HepG2 (cell line): ENCODE results near the gene FNDC3B. TPM values are rescaled to one million over a fixed set of nuclear protein-coding genes. Genes with fewer than 3 reads are reported as not detected.

Experiments
- ATAC-seq: fragments of 200-7000 bp; cut with Tn5 transposase; 3 replicates; pipeline ENCODE4 v1.9.1; 2020; ENCODE audit warnings: mild to moderate bottlenecking, moderate library complexity
- BruUV-seq: library from RNA; stranded (reverse); fragments of 400-500 nt; replicated peaks from 2 replicates; lab custom pipeline; 2021; lab: Mats Ljungman, UMichigan
- CTCF ChIA-PET: fragments of 300-600 bp; formaldehyde crosslinking; extraction: SDS; loops from one replicate; lab custom pipeline; 2021; ENCODE audit warnings: low total read pairs, inconsistent platforms, low intra/inter-chr PET ratio; lab: Yijun Ruan, JAX
- POLR2A ChIA-PET: fragments of 350-600 bp; sonication (Branson Sonifier 250); formaldehyde crosslinking; loops from one replicate; lab custom pipeline; 2020; ENCODE audit warnings: antibody characterized with exemption, inconsistent platforms; lab: Yijun Ruan, JAX
- DNase-seq: peaks from one replicate; pipeline ENCODE4 v3.0.0-alpha.2; 2015; ENCODE audit warnings: low spot score
- FAIRE-seq: peaks from 3 replicates; lab custom pipeline; 2011; peaks lifted over from hg19 to GRCh38; lab: Jason Lieb, UNC
- H2AFZ ChIP-seq: one replicate; pipeline ENCODE4 v1.6.1; 2011; ENCODE audit warnings: low read length, inconsistent platforms
- H3K27ac ChIP-seq: fragments of 300-600 bp; 3 replicates; pipeline ENCODE4 v1.8.0; 2011; ENCODE audit warnings: mixed run types, mild to moderate bottlenecking, mixed read lengths, low read length, inconsistent platforms; ENCODE audit not compliant: insufficient read depth; ENCODE audit errors: extremely low read length
- H3K27me3 ChIP-seq, 2 experiments: fragments of 200-600 bp in 1 of 2; 2 replicates in 1 of 2; 3 replicates in 1 of 2; pipeline versions ENCODE4 v1.6.0 to v1.8.0; 2011; ENCODE audit warnings: low read length in 2 of 2, mild to moderate bottlenecking in 2 of 2, moderate library complexity in 2 of 2, inconsistent platforms in 1 of 2; ENCODE audit not compliant: insufficient read depth in 2 of 2, control insufficient read depth in 1 of 2
- H3K36me3 ChIP-seq, 2 experiments: fragments of 200-600 bp in 1 of 2; replicated peaks in 1 of 2; 2 replicates in 1 of 2; 3 replicates in 1 of 2; pipeline versions ENCODE4 v1.5.1 to v1.8.0; 2011; ENCODE audit warnings: low read length in 2 of 2, inconsistent platforms in 1 of 2; ENCODE audit not compliant: insufficient read depth in 2 of 2, control insufficient read depth in 1 of 2
- H3K4me1 ChIP-seq: 2 replicates; pipeline ENCODE4 v1.5.1; 2012; ENCODE audit warnings: low read length, inconsistent platforms; ENCODE audit not compliant: insufficient read depth
- H3K4me2 ChIP-seq: 2 replicates; pipeline ENCODE4 v1.6.0; 2011; ENCODE audit warnings: low read depth, low read length, inconsistent platforms
- H3K4me3 ChIP-seq, 3 experiments: fragments of 200-600 bp in 1 of 3; sonication (generic), shearing (Covaris generic) in 1 of 3; replicated peaks in 1 of 3; 2 replicates each; pipeline ENCODE4 v1.5.1; 2011 to 2016; ENCODE audit warnings: low read length in 3 of 3, inconsistent platforms in 2 of 3, low read depth in 2 of 3, mild to moderate bottlenecking in 2 of 3, control low read depth in 1 of 3, mixed read lengths in 1 of 3; ENCODE audit not compliant: insufficient read depth in 1 of 3
- H3K79me2 ChIP-seq: one replicate; pipeline ENCODE4 v1.6.1; 2011; ENCODE audit warnings: low read length, inconsistent platforms; ENCODE audit not compliant: insufficient read depth
- H3K9ac ChIP-seq: 2 replicates; pipeline ENCODE4 v1.6.0; 2011; ENCODE audit warnings: mild to moderate bottlenecking, low read depth, low read length, inconsistent platforms; ENCODE audit not compliant: insufficient read depth
- H3K9me3 ChIP-seq: 2 replicates; pipeline ENCODE4 v1.5.1; 2012; ENCODE audit warnings: mild to moderate bottlenecking, low read length
- H4K20me1 ChIP-seq: 2 replicates; pipeline ENCODE4 v1.6.0; 2011; ENCODE audit warnings: inconsistent platforms, mild to moderate bottlenecking, low read length, moderate library complexity; ENCODE audit not compliant: insufficient read depth
- CCDC6 ChIP-seq: sonication (generic); formaldehyde crosslinking; IDR thresholded peaks from 2 replicates; pipeline ENCODE4 v1.8.1; 2022; ENCODE audit warnings: mild to moderate bottlenecking, missing genetic modification reagents, moderate library complexity
- DPF2 ChIP-seq: sonication (generic); formaldehyde crosslinking; IDR thresholded peaks from 2 replicates; pipeline ENCODE4 v1.4.0; 2020; ENCODE audit warnings: mild to moderate bottlenecking, low read depth, missing genetic modification reagents, borderline replicate concordance
- FOXC1 ChIP-seq: sonication (generic); formaldehyde crosslinking; IDR thresholded peaks from 2 replicates; pipeline ENCODE4 v1.8.0; 2022; ENCODE audit warnings: mild to moderate bottlenecking, missing genetic modification reagents, borderline replicate concordance
- HOXA5 ChIP-seq: sonication (generic); formaldehyde crosslinking; IDR thresholded peaks from 2 replicates; pipeline ENCODE4 v1.4.0; 2020; ENCODE audit warnings: missing genetic modification reagents
- KAT8 ChIP-seq: IDR thresholded peaks from 2 replicates; pipeline ENCODE4 v1.6.1; 2016; ENCODE audit warnings: missing genetic modification reagents, missing compliant biosample characterization
- RCOR2 ChIP-seq: IDR thresholded peaks from 2 replicates; pipeline ENCODE4 v1.6.1; 2016; ENCODE audit warnings: missing biosample characterization, missing genetic modification reagents
- SIN3A ChIP-seq: IDR thresholded peaks from 2 replicates; pipeline ENCODE4 v1.6.1; 2011; ENCODE audit warnings: low read depth, mild to moderate bottlenecking, control low read depth, low read length, borderline replicate concordance
- TP53 ChIP-seq: sonication (generic); formaldehyde crosslinking; conservative IDR thresholded peaks from 2 replicates; pipeline ENCODE4 v1.4.0; 2020; ENCODE audit warnings: missing genetic modification reagents
- ZEB1 ChIP-seq: IDR thresholded peaks from 2 replicates; pipeline ENCODE4 v1.6.1; 2012; ENCODE audit warnings: mild to moderate bottlenecking, low read depth, inconsistent platforms; ENCODE audit not compliant: insufficient replicate concordance
- ZNF260 ChIP-seq: sonication (generic); formaldehyde crosslinking; IDR thresholded peaks from 2 replicates; pipeline ENCODE4 v1.4.0; 2020; ENCODE audit warnings: missing genetic modification reagents, low read depth, mild to moderate bottlenecking, borderline replicate concordance
- ZNF3 ChIP-seq: IDR thresholded peaks from 2 replicates; pipeline ENCODE4 v1.7.0; 2017; ENCODE audit warnings: inconsistent platforms
- ZNF367 ChIP-seq: sonication (generic); formaldehyde crosslinking; IDR thresholded peaks from 2 replicates; pipeline ENCODE4 v1.4.0; 2020; ENCODE audit warnings: missing genetic modification reagents, borderline replicate concordance
- ZNF615 ChIP-seq: sonication (generic); formaldehyde crosslinking; IDR thresholded peaks from 2 replicates; pipeline ENCODE4 v1.5.0; 2020; ENCODE audit warnings: mild to moderate bottlenecking, missing genetic modification reagents, borderline replicate concordance
- ZNF761 ChIP-seq: sonication (generic); formaldehyde crosslinking; conservative IDR thresholded peaks from 2 replicates; pipeline ENCODE4 v1.4.0; 2020; ENCODE audit warnings: mild to moderate bottlenecking, missing genetic modification reagents
- ZNF773 ChIP-seq: sonication (generic); formaldehyde crosslinking; IDR thresholded peaks from 2 replicates; pipeline ENCODE4 v1.4.0; 2020; ENCODE audit warnings: missing genetic modification reagents, borderline replicate concordance
- WGBS: methylation state at CpG from one replicate; pipeline ENCODE4 v1.1.6; 2017; ENCODE audit warnings: low lambda C conversion rate; 5-methylcytosine and 5-hydroxymethylcytosine counted together
- in situ Hi-C: cut with HindIII; loops from 2 replicates; pipeline ENCODE4 v1.10.0; 2017; ENCODE audit warnings: low pct_unique_long_range_greater_than_20kb; ENCODE audit not compliant: extremely low pct_ligation_motif_present
- intact Hi-C: fragments of 100-400 bp; cut with micrococcal nuclease; formaldehyde crosslinking; loops from one replicate; pipeline ENCODE4 v1.10.0; 2022; ENCODE audit not compliant: unreplicated experiment
- polyA plus RNA-seq, 8 experiments: library from polyadenylated mRNA; depleted of rRNA in 3 of 8; stranded (reverse) in 7 of 8; unstranded in 1 of 8; fragments of >200 nt; fragmentation: Illumina TruSeq in 4 of 8; extraction: Trizol in 4 of 8; gene quantifications; 2 replicates each; pipeline versions ENCODE4 v1.2.1 to v1.2.3, GENCODE V29; 2011 to 2016; ENCODE audit warnings: low read depth in 4 of 8, missing spikeins in 1 of 8, mixed read lengths in 1 of 8; ENCODE audit not compliant: insufficient read depth in 1 of 8
- total RNA-seq, 5 experiments: library from RNA; depleted of rRNA; stranded (reverse); fragments of >200 nt; fragmentation: Illumina TruSeq; extraction: Trizol; gene quantifications; 2 replicates each; pipeline ENCODE4 v1.2.3, GENCODE V29; 2016; ENCODE audit warnings: low read depth in 1 of 5
- TF ChIP-seq, protein P1 (sequence below): sonication (generic); formaldehyde crosslinking; IDR thresholded peaks from 2 replicates; pipeline ENCODE4 v1.8.1; 2022; ENCODE audit warnings: low read depth, mild to moderate bottlenecking, missing genetic modification reagents
- TF ChIP-seq, protein P2 (sequence below): sonication (generic); formaldehyde crosslinking; IDR thresholded peaks from 2 replicates; pipeline ENCODE4 v1.4.0; 2020; ENCODE audit warnings: missing genetic modification reagents, borderline replicate concordance
- TF ChIP-seq, protein P3 (sequence below): fragments of 450-650 bp; IDR thresholded peaks from 2 replicates; pipeline ENCODE4 v1.6.1; 2016
- TF ChIP-seq, protein P4 (sequence below): sonication (generic); formaldehyde crosslinking; IDR thresholded peaks from 2 replicates; pipeline ENCODE4 v1.4.0; 2020; ENCODE audit warnings: missing genetic modification reagents

The FNDC3B gene
- total and polyA plus RNA-seq, 2 of the 13 experiments (the other 11 are each of a cell fraction or from before 2014, with no cell fraction given), result 74.8 to 103 TPM

DNA sequence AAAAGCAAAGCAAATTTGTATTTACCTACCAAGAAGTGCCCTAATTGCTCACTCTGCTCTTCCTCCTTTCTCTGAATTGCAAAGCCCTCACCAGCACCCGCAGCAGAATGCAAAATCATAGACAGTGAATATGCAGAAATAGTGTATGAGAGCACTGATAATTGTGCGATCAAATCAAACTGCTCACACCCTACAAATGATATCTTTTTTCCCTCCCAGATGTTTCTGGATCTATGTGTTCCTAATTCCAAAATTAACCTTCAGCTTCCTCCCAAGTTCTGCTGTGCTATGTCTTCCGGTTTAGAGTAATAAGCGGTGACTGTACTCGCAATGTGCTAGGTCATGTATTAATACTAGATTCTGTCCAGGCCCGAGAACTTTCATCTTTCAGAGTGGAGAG, 405.4 kb downstream of the FNDC3B start:
- in situ Hi-C loops (no loop called here), intact Hi-C loops (no loop called here)
- Histone ChIP-seq H3K79me2 (no peaks in the 10 kb centered on the region), H3K4me3 (no peak overlapping the region), H4K20me1 (no peaks in the 10 kb centered on the region; the same call in 1 of the 2 replicates), H3K27ac (no peak overlapping the region), H3K4me1 (peaks cover under 1% of the 10 kb centered on the region; the same call in 1 of the 2 replicates), H3K27me3 (peaks cover 3 to 16% of the 10 kb centered on the region in 2 experiments; a peak in 4 of 5 replicates), H3K9ac (no peak overlapping the region), H3K9me3 (no peaks in the 10 kb centered on the region), H3K36me3 (no peaks in the 10 kb centered on the region), H3K4me2 (no peak overlapping the region), H2AFZ (no peak overlapping the region)
- no peak for FAIRE-seq
- TF ChIP-seq, protein P1, sequence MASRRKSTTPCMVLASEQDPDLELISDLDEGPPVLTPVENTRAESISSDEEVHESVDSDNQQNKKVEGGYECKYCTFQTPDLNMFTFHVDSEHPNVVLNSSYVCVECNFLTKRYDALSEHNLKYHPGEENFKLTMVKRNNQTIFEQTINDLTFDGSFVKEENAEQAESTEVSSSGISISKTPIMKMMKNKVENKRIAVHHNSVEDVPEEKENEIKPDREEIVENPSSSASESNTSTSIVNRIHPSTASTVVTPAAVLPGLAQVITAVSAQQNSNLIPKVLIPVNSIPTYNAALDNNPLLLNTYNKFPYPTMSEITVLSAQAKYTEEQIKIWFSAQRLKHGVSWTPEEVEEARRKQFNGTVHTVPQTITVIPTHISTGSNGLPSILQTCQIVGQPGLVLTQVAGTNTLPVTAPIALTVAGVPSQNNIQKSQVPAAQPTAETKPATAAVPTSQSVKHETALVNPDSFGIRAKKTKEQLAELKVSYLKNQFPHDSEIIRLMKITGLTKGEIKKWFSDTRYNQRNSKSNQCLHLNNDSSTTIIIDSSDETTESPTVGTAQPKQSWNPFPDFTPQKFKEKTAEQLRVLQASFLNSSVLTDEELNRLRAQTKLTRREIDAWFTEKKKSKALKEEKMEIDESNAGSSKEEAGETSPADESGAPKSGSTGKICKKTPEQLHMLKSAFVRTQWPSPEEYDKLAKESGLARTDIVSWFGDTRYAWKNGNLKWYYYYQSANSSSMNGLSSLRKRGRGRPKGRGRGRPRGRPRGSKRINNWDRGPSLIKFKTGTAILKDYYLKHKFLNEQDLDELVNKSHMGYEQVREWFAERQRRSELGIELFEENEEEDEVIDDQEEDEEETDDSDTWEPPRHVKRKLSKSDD (CRISPR knock-in tag), result no peak
- TF ChIP-seq, protein P2, sequence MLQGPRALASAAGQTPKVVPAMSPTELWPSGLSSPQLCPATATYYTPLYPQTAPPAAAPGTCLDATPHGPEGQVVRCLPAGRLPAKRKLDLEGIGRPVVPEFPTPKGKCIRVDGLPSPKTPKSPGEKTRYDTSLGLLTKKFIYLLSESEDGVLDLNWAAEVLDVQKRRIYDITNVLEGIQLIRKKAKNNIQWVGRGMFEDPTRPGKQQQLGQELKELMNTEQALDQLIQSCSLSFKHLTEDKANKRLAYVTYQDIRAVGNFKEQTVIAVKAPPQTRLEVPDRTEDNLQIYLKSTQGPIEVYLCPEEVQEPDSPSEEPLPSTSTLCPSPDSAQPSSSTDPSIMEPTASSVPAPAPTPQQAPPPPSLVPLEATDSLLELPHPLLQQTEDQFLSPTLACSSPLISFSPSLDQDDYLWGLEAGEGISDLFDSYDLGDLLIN (CRISPR knock-in tag), result no peak
- TF ChIP-seq, protein P3, sequence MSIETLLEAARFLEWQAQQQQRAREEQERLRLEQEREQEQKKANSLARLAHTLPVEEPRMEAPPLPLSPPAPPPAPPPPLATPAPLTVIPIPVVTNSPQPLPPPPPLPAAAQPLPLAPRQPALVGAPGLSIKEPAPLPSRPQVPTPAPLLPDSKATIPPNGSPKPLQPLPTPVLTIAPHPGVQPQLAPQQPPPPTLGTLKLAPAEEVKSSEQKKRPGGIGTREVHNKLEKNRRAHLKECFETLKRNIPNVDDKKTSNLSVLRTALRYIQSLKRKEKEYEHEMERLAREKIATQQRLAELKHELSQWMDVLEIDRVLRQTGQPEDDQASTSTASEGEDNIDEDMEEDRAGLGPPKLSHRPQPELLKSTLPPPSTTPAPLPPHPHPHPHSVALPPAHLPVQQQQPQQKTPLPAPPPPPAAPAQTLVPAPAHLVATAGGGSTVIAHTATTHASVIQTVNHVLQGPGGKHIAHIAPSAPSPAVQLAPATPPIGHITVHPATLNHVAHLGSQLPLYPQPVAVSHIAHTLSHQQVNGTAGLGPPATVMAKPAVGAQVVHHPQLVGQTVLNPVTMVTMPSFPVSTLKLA, result no peak
- TF ChIP-seq ZNF615 (CRISPR knock-in tag), result no peak
- no peak for TF ChIP-seq CCDC6 (CRISPR knock-in tag)
- TF ChIP-seq RCOR2 (CRISPR knock-in tag), result no peak
- TF ChIP-seq KAT8 (CRISPR knock-in tag), result no peak
- TF ChIP-seq DPF2 (CRISPR knock-in tag), result no peak
- TF ChIP-seq ZNF761 (CRISPR knock-in tag), result no peak
- TF ChIP-seq ZNF260, result no peak
- no peak for TF ChIP-seq ZNF367 (CRISPR knock-in tag)
- no peak for TF ChIP-seq FOXC1 (CRISPR knock-in tag)
- no peak for TF ChIP-seq ZNF773 (CRISPR knock-in tag)
- no peak for TF ChIP-seq TP53
- no peak for TF ChIP-seq SIN3A
- TF ChIP-seq HOXA5 (CRISPR knock-in tag), result no peak
- TF ChIP-seq, protein P4, sequence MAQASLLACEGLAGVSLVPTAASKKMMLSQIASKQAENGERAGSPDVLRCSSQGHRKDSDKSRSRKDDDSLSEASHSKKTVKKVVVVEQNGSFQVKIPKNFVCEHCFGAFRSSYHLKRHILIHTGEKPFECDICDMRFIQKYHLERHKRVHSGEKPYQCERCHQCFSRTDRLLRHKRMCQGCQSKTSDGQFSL (CRISPR knock-in tag), result no peak
- TF ChIP-seq ZNF3 (CRISPR knock-in tag), result no peak
- no peak for TF ChIP-seq ZEB1
- BruUV-seq, result no TSS peak
- CTCF ChIA-PET, result no interaction called here
- no peak for DNase-seq
- ATAC-seq, result no peak
- POLR2A ChIA-PET, result no interaction called here
- WGBS, result 36% methylated on average over 6 of the region's 6 CpGs
